Right lobe of liver (tissue), 4 donors: ENCODE results near the gene TMEM151B.

Source experiments
- CTCF ChIP-seq, 4 donors: fragments of 200-600 bp in 3 of 4; fragments of 450-650 bp in 1 of 4; IDR thresholded peaks; one replicate each; pipeline versions ENCODE4 v1.5.1 to v1.8.0; 2016 to 2022; ENCODE audit warnings: antibody characterized with exemption in 4 of 4, mild to moderate bottlenecking in 2 of 4
- POLR2A ChIP-seq: fragments of 450-650 bp; IDR thresholded peaks from one replicate; pipeline ENCODE4 v1.6.1; 2017; ENCODE audit warnings: antibody characterized with exemption, mild to moderate bottlenecking
- donor health status: DM: no; HTN: no; CAD: no.
- donor health status: DM: no; HTN: no; CAD: no.
- donor health status: DM: no; HTN: yes; CAD: no.

- TF ChIP-seq CTCF (IDR thresholded peaks at IDR 0.05) (no peak), POLR2A (no peak)
Observed at GRCh38 chr6:44248579-44248978, 21.7 kb upstream of the TMEM151B start.
